ENCODE data around the gene CH25H.
"Not testable (repeated sequence)": the region's sequence is repeated elsewhere in the genome, so short reads cannot be mapped to it uniquely, and the experiment has no call there.

CH25H gene

DNA sequence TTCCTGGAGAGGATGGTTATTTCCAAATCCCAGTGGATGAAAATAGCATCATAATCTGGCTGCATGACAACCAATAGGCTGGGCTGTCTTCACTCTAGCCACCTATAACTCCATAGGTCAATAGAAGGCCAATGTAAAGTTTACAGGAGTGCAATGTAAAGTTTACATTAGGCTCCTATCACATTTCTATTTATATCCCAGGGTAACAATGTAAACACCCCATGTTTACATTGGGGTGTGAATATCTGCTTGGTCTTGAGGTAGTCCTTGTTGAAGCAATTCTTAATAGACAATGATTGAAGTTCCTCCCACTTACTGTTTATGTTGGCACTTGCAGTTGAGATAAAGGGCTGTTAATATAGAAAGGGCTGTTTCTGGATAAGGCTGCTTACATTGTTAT lies 21.5 kb downstream of the CH25H start:
- Mint-ChIP-seq H3K4me1 (no peaks in the 10 kb centered on the region), H3K27ac (no peak overlapping the region), H3K36me3 (no peaks in the 10 kb centered on the region), H3K4me3 (no peak overlapping the region), H3K9me3 (no peaks in the 10 kb centered on the region)
- ATAC-seq (no peak), DNase-seq (ENCODE audit: low spot score in 2 of 2) (no peak)

DNA sequence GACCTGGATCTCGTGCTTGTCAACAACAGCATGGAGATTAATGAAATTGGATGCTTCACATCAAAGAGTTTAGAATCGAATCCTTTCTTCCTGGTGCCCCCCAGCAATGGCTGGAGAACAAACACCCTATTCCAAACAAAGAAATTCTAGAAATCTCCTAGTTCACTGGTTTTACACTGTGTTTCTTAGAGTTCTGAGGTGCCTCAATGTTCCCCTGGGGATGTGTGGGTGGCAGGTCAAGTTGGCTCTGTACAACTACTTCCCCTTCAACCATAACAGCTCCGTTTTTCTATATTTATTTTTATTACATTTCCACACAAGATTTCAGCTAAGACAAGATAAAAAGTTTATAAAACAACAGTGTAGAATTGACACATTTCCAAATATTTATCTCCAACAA lies 22.5 kb downstream of the CH25H start:
- ATAC-seq (no peak), DNase-seq (ENCODE audit: low spot score in 2 of 2) (no peak)
- Mint-ChIP-seq H3K4me3 (no peak overlapping the region), H3K36me3 (no peaks in the 10 kb centered on the region), H3K9me3 (no peaks in the 10 kb centered on the region), H3K27ac (no peak overlapping the region), H3K4me1 (no peaks in the 10 kb centered on the region)

GRCh38 chr10:89183571-89183970 lies 23.5 kb downstream of the CH25H start:
- no peak overlapping the region for H3K4me3 Mint-ChIP-seq
- DNase-seq (ENCODE audit: low spot score in 2 of 2) (no peak), ATAC-seq (no peak)
- no peak overlapping the region for H3K27ac Mint-ChIP-seq
- H3K4me1 Mint-ChIP-seq, result no peaks in the 10 kb centered on the region
- no peaks in the 10 kb centered on the region for H3K9me3 Mint-ChIP-seq
- H3K36me3 Mint-ChIP-seq, result no peaks in the 10 kb centered on the region

DNA sequence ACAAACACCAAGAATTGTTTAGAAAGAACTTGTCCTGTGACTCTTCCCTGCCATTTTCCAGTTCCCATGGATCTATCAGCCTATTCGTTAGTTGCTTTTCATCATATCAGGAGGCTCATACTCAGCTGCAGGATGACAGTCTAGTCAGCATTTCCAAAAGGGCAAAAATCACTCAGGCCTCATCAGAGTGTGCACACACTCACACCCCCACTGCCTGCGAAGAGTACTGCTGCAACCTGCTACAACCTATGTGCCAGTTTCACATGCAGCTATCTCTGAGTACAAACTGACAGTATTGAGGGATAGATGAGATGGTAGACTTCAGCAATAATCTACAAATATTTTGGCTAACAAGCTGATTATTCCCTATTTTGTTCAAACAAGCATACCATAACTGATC lies 24.2 kb downstream of the CH25H start:
- Mint-ChIP-seq H3K9me3 (no peaks in the 10 kb centered on the region), H3K4me1 (no peaks in the 10 kb centered on the region), H3K36me3 (no peaks in the 10 kb centered on the region), H3K27ac (no peak overlapping the region), H3K4me3 (no peak overlapping the region)
- no peak for DNase-seq (ENCODE audit: low spot score in 2 of 2)
- ATAC-seq, result peak; percentile 60

- no peak overlapping the region for H3K4me3 Mint-ChIP-seq
- H3K4me1 Mint-ChIP-seq, result no peaks in the 10 kb centered on the region
- no peak for DNase-seq (ENCODE audit: low spot score in 2 of 2)
- no peak for ATAC-seq
- H3K27ac Mint-ChIP-seq, result no peak overlapping the region
- H3K36me3 Mint-ChIP-seq, result no peaks in the 10 kb centered on the region
- no peaks in the 10 kb centered on the region for H3K9me3 Mint-ChIP-seq
Measured at GRCh38 chr10:89175816-89176215, 31.3 kb downstream of the CH25H start.

- DNase-seq (ENCODE audit: low spot score in 2 of 2), result no peak
- no peak for ATAC-seq
- Mint-ChIP-seq H3K4me3 (no peak overlapping the region), H3K36me3 (no peaks in the 10 kb centered on the region), H3K27ac (no peak overlapping the region), H3K9me3 (no peaks in the 10 kb centered on the region), H3K4me1 (no peaks in the 10 kb centered on the region)
Measured at GRCh38 chr10:89173075-89173474, 34.0 kb downstream of the CH25H start.

- ATAC-seq (no peak), DNase-seq (ENCODE audit: low spot score in 2 of 2) (no peak)
- Mint-ChIP-seq H3K27ac (no peak overlapping the region), H3K4me3 (no peak overlapping the region), H3K4me1 (no peaks in the 10 kb centered on the region), H3K9me3 (no peaks in the 10 kb centered on the region), H3K36me3 (no peaks in the 10 kb centered on the region)
Measured at GRCh38 chr10:89171996-89172395, 35.1 kb downstream of the CH25H start.

GRCh38 chr10:89171263-89171872 lies 35.7 kb downstream of the CH25H start:
- H3K9me3 Mint-ChIP-seq, result no peaks in the 10 kb centered on the region
- H3K4me3 Mint-ChIP-seq, result no peak overlapping the region
- ATAC-seq (no peak), DNase-seq (ENCODE audit: low spot score in 2 of 2) (no peak)
- no peaks in the 10 kb centered on the region for H3K36me3 Mint-ChIP-seq
- no peak overlapping the region for H3K27ac Mint-ChIP-seq
- no peaks in the 10 kb centered on the region for H3K4me1 Mint-ChIP-seq

GRCh38 chr10:89168354-89168900 lies 38.7 kb downstream of the CH25H start:
- DNase-seq (ENCODE audit: low spot score in 2 of 2); H3K9me3 Mint-ChIP-seq; H3K27ac Mint-ChIP-seq; ATAC-seq; H3K4me3 Mint-ChIP-seq; H3K36me3 Mint-ChIP-seq: not testable (repeated sequence)
- H3K4me1 Mint-ChIP-seq, result peaks cover 21% of the 10 kb centered on the region

DNA sequence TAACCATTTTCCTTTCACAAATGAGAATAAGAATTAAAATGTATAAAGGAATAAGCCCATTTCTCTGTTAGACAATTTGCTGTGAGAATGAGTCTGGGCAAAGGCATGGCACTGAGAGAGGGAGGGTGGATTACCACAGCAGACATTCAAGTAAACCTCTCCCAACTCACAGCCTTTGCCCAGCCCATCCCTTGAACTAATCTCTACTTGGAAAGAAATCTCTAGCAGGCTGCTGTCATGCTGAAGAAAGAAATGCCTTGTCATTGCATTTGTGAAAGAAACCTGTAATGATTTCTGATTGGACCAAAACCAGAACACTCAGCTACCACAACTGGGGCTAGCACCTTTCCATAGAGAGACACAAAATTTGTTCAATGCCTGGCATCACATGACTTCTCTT lies 39.2 kb downstream of the CH25H start:
- H3K4me3 Mint-ChIP-seq, result no peak overlapping the region
- no peaks in the 10 kb centered on the region for H3K36me3 Mint-ChIP-seq
- no peak overlapping the region for H3K27ac Mint-ChIP-seq
- ATAC-seq (no peak), DNase-seq (ENCODE audit: low spot score in 2 of 2) (no peak)
- H3K4me1 Mint-ChIP-seq, result peaks cover 26% of the 10 kb centered on the region
- H3K9me3 Mint-ChIP-seq, result no peaks in the 10 kb centered on the region

DNA sequence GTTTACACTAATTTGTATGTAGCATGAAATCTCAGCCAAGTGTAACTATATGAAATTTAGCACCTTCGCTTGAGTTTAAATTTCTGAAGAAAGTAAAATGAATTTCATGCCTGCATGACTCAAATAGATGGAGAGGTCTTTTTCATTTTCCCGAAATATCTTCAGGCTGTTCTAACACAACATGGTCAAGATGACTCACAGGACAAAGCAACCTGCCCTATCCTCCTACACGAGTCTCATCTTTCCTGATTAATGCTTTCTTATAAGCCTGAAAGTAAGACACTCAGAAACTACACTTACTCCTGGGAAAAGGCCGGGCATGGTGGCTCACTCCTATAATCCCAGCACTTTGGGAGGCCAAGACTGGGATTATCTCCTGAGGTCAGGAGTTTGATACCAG lies 41.2 kb downstream of the CH25H start:
- H3K4me3 Mint-ChIP-seq, result no peak overlapping the region
- H3K9me3 Mint-ChIP-seq, result no peaks in the 10 kb centered on the region
- H3K36me3 Mint-ChIP-seq, result no peaks in the 10 kb centered on the region
- DNase-seq (ENCODE audit: low spot score in 2 of 2) (no peak), ATAC-seq (no peak)
- H3K4me1 Mint-ChIP-seq, result peaks cover 26% of the 10 kb centered on the region
- no peak overlapping the region for H3K27ac Mint-ChIP-seq

DNA sequence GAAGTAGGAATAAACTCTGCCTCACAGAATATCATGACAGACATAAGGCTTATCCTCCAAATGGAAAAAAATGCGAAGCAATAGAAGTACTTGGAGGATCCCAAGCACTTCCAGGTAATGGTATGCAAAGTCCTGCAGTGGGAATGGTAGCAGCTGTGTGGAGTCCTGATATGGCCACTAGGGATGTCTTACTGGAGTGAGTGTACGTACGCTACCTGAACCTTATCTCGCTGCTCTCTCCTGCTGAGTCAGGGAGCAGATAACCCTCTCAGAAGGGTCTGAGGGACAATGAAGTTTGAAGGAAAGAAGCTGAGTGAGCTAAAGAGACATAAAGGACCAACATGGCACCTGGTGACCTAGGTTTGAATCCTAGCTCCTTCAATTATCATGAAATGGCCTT lies 42.2 kb downstream of the CH25H start:
- H3K36me3 Mint-ChIP-seq, result no peaks in the 10 kb centered on the region
- H3K27ac Mint-ChIP-seq, result no peak overlapping the region
- peaks cover 26% of the 10 kb centered on the region for H3K4me1 Mint-ChIP-seq
- ATAC-seq (no peak), DNase-seq (ENCODE audit: low spot score in 2 of 2) (no peak)
- H3K9me3 Mint-ChIP-seq, result no peaks in the 10 kb centered on the region
- H3K4me3 Mint-ChIP-seq, result no peak overlapping the region

DNA sequence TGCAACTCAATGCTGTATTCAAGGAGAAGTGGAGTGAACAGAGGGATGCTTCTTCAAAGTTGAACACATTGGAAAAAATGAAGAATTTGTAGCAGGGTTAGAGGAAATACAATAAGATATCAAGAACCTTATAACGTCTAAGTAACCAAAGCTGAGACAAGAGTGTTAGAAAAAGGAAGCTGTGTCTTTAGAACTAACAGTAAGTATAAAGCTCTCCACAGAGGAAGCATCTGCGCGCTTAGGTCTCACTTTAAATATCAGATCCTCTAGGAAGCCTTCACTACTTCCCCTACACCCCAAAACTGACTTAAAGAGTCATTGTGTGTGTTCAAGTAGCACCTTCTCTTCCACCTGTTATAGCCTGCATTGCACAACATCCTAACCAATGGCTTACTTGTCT lies 43.0 kb downstream of the CH25H start:
- H3K36me3 Mint-ChIP-seq, result no peaks in the 10 kb centered on the region
- peak overlapping the region; percentile 69 for H3K27ac Mint-ChIP-seq
- H3K4me3 Mint-ChIP-seq, result peak overlapping the region; percentile 38
- peaks cover 26% of the 10 kb centered on the region for H3K4me1 Mint-ChIP-seq
- DNase-seq (ENCODE audit: low spot score in 2 of 2), result no peak
- no peak for ATAC-seq
- no peaks in the 10 kb centered on the region for H3K9me3 Mint-ChIP-seq

- Mint-ChIP-seq H3K27ac (peak overlapping the region; percentile 69), H3K4me3 (peak overlapping the region; percentile 38), H3K36me3 (no peaks in the 10 kb centered on the region), H3K4me1 (peaks cover 32% of the 10 kb centered on the region), H3K9me3 (no peaks in the 10 kb centered on the region)
- DNase-seq (ENCODE audit: low spot score in 2 of 2) (peak; percentile 10 to 78), ATAC-seq (peak; percentile 96)
Measured at GRCh38 chr10:89163265-89163995, 43.7 kb downstream of the CH25H start.

DNA sequence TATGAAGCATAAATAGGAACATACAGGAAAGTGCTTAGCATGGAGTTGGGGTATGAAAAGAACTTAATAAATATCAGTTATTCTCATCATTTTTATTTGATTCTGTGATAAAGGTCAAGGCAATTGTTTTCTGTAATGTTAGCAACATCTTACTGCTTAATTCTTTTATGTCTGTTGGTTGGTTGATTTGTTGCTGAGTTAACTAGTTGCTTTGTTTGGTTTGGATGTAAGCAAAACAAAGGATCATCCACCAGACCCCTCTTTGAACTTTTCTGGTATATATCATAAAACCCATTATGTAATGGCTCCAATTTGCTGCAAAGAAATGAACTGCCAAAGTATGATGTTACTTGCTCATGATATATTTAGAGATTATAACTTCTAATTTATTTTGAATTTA lies 44.5 kb downstream of the CH25H start:
- H3K9me3 Mint-ChIP-seq, result no peaks in the 10 kb centered on the region
- DNase-seq (ENCODE audit: low spot score in 2 of 2), result no peak
- H3K27ac Mint-ChIP-seq, result no peak overlapping the region

DNA sequence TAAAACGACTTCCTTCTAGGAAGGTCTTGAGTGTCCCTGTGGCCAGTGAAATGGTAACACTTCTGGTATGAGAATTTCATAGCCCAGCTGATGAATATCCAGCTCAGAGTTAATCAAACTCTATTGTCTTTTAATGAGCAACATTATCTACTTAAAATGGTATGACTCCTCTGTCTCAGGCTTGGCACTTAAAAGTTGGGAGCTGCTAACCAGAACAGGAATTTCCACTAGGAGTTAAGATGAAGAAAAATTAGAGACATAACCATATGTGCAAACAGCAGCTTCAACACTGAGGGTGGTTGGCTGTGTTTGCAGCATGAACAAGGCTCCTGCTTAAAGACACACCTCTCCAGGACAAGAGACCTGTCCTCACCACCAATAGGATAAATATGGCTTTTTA lies 46.8 kb downstream of the CH25H start:
- no peak for DNase-seq (ENCODE audit: low spot score in 2 of 2)
- peaks cover 27% of the 10 kb centered on the region for H3K4me1 Mint-ChIP-seq
- no peak overlapping the region for H3K4me3 Mint-ChIP-seq

More for the DNA sequence above, 44.5 kb downstream of the CH25H start:
- Mint-ChIP-seq H3K36me3 (no peaks in the 10 kb centered on the region), H3K4me3 (no peak overlapping the region), H3K4me1 (peaks cover 33% of the 10 kb centered on the region)
- no peak for ATAC-seq

More for the DNA sequence above, 46.8 kb downstream of the CH25H start:
- ATAC-seq, result no peak
- Mint-ChIP-seq H3K9me3 (no peaks in the 10 kb centered on the region), H3K36me3 (no peaks in the 10 kb centered on the region), H3K27ac (no peak overlapping the region)

Measured in stimulated activated effector memory CD8-positive, alpha-beta T cell treated with anti-CD3 and anti-CD28 coated beads, Interleukin-12 subunit alpha, Interleukin-12 subunit beta, amount 100 ng/mL, for 72 hours (primary cell).